ENCODE results near the gene ARHGEF10L.
A peak's percentile ranks its signal among the peaks of the same experiment; 100 is the strongest.

DNA sequence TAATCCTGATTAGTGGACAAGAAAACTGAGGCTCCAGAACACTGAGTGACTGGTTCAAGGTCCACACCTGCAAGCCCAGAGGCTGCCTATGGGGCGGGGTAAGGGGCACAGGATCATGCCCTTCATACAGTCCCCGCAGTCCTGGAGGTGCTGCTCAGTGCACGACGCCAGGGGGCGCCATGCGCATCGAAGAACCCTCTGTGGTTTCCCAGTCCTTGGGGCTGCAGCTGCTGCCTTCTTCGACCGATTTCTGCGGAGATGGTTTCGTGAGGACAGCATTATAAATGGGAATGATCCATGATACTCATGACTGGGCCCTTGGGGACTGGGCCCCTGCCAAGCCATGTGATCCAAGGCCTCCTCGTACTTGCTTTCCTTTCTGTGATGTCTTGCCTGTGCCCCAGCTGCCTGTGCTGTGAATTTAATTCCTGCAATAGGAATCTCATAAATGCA is 37.1 kb upstream of the ARHGEF10L start:
- no peak for TF ChIP-seq EZH2phosphoT487 (IDR thresholded peaks at IDR 0.05; ENCODE audit: borderline replicate concordance, low read length)
- TF ChIP-seq, protein P1, sequence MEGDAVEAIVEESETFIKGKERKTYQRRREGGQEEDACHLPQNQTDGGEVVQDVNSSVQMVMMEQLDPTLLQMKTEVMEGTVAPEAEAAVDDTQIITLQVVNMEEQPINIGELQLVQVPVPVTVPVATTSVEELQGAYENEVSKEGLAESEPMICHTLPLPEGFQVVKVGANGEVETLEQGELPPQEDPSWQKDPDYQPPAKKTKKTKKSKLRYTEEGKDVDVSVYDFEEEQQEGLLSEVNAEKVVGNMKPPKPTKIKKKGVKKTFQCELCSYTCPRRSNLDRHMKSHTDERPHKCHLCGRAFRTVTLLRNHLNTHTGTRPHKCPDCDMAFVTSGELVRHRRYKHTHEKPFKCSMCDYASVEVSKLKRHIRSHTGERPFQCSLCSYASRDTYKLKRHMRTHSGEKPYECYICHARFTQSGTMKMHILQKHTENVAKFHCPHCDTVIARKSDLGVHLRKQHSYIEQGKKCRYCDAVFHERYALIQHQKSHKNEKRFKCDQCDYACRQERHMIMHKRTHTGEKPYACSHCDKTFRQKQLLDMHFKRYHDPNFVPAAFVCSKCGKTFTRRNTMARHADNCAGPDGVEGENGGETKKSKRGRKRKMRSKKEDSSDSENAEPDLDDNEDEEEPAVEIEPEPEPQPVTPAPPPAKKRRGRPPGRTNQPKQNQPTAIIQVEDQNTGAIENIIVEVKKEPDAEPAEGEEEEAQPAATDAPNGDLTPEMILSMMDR (IDR thresholded peaks at IDR 0.05; ENCODE audit: low read depth, low read length, poor library complexity, severe bottlenecking): peak; percentile 95

Data from DOHH2 (cell line).